D721Med (cell line): ENCODE results near the gene ZMYND11.

Experiments
- DNase-seq: peaks from one replicate; pipeline ENCODE4 v3.0.0; 2011; ENCODE audit warnings: low spot score; ENCODE audit not compliant: insufficient read length
- FAIRE-seq: peaks from 2 replicates; lab custom pipeline; 2011; peaks lifted over from hg19 to GRCh38; lab: Jason Lieb, UNC
- TF ChIP-seq, protein P1 (sequence below): IDR thresholded peaks from 2 replicates; pipeline ENCODE4 v1.5.1; 2012; ENCODE audit warnings: mild to moderate bottlenecking, control low read depth; ENCODE audit not compliant: insufficient read depth; ENCODE audit errors: missing control alignments

ZMYND11 gene

DNA sequence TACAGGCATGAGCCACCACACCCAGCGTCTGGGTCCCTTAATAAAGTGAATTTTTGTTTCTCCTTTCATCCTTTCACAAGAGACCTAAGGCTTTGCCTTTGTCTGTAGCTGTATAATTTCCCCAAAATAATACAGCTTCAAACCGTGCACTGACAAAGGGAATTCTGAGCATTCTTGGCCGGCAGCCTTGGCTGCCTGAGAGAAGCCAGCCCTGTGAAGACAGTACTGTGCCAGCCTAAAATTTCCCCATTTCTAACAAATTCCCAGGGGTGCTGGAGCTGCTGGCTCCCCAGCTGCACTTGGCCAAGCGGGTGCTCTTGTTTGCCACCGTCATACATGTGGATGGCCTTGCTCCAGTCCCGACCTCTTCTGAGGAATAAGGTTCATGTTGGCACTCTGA is 106.2 kb downstream of the ZMYND11 start:
- FAIRE-seq = no peak
- no peak for DNase-seq

DNA sequence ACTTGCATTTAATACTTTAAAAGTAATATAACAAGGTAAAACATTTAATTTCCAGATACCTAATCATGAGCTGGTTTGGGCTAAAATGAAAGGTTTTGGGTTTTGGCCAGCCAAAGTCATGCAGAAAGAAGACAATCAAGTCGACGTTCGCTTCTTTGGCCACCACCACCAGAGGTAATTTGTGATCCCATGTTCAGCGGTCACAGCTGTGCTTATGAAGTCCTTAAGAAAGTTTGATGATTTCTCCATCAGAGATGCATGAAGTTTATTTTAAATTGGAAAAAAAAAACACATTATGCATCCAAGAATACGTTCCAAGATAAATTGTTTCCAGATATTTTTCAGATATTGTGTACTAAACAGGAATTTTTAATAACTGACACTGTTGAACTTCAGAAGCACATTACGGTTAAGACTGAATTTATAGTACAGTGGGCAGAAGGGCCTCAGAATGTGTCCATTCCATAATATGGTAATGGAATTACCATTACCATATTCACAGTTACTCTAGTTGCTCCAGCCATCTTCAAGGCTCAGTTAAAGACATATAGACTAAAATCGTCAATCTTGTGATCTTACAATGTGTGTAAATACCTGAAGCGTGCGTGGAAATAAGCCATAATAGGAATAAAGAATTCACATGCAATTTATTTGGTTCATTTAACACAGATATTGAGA is 106.8 kb downstream of the ZMYND11 start:
- FAIRE-seq (no peak), DNase-seq (no peak)
- TF ChIP-seq, protein P1, sequence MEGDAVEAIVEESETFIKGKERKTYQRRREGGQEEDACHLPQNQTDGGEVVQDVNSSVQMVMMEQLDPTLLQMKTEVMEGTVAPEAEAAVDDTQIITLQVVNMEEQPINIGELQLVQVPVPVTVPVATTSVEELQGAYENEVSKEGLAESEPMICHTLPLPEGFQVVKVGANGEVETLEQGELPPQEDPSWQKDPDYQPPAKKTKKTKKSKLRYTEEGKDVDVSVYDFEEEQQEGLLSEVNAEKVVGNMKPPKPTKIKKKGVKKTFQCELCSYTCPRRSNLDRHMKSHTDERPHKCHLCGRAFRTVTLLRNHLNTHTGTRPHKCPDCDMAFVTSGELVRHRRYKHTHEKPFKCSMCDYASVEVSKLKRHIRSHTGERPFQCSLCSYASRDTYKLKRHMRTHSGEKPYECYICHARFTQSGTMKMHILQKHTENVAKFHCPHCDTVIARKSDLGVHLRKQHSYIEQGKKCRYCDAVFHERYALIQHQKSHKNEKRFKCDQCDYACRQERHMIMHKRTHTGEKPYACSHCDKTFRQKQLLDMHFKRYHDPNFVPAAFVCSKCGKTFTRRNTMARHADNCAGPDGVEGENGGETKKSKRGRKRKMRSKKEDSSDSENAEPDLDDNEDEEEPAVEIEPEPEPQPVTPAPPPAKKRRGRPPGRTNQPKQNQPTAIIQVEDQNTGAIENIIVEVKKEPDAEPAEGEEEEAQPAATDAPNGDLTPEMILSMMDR = no peak

More for the DNA sequence above, 106.2 kb downstream of the ZMYND11 start:
- TF ChIP-seq, protein P1 = no peak

DNA sequence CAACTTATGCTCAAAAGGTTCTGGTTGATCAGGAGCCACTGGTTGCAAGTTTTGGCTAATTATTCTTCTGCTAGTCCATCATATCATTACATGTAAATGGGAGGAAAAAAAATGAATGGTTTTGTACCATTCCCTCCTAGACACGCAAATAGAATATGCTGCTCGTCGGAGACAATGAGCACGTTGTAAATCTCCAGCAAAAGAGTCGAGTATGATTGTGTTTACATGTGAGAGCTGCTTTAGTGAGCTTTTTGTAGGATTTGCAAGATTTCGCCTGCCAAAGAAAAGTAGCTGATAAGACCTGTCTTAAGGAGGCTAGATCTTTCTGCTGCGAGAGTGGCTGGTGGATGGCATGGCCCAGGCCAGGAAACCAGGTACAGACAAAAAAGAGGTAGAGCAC is 109.0 kb downstream of the ZMYND11 start:
- TF ChIP-seq, protein P1 = no peak

DNA sequence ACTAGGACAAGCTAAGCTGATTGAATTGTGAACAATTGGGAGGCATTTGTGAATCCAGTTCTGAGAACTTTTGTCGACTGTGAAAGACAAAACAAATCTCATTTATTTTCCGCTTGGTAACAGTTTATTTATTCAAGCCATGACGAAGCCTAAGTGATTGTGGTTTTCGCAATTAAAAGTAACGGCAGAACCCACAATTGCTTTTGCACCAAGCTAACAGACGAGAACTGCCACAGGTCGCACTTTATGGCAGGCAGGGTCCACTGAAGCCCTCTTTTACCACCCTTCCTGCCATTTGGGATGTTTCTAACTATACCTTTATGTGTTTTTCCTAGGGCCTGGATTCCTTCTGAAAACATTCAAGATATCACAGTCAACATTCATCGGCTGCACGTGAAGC is 111.2 kb downstream of the ZMYND11 start:
- DNase-seq (no peak), FAIRE-seq (no peak)
- TF ChIP-seq, protein P1 = no peak

More for the DNA sequence above, 109.0 kb downstream of the ZMYND11 start:
- no peak for DNase-seq
- FAIRE-seq = no peak

DNA sequence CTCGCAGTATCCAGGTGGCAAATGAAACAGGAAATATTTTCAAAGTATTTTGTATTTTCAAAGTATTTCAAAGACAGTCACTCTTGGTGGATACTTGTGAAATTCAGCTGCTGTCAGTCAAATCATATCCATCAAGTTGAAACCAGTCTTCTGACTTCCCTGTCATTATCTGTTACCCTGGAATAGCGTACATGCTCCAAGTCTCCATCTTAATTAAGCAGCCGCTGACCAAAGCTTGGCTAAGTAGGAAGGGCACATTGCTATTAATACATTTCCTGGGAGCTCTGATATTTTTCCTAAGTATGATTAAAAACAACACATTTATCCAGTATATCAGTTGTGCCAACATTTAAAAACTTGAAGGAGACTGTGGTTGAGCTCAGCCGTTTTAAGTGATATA is 112.2 kb downstream of the ZMYND11 start:
- DNase-seq = no peak
- TF ChIP-seq, protein P1 = no peak
- FAIRE-seq = no peak

DNA sequence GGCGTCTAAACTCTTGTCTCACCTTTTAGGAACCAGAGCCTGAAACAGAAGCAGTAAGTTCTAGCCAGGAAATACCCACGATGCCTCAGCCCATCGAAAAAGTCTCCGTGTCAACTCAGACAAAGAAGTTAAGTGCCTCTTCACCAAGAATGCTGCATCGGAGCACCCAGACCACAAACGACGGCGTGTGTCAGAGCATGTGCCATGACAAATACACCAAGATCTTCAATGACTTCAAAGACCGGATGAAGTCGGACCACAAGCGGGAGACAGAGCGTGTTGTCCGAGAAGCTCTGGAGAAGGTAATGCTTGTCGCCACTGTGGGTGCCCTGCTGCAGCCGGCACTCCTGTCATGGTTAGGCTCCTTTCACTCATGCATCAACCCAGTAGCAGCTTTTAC is 113.1 kb downstream of the ZMYND11 start:
- no peak for FAIRE-seq
- DNase-seq = no peak
- TF ChIP-seq, protein P1 = no peak

DNA sequence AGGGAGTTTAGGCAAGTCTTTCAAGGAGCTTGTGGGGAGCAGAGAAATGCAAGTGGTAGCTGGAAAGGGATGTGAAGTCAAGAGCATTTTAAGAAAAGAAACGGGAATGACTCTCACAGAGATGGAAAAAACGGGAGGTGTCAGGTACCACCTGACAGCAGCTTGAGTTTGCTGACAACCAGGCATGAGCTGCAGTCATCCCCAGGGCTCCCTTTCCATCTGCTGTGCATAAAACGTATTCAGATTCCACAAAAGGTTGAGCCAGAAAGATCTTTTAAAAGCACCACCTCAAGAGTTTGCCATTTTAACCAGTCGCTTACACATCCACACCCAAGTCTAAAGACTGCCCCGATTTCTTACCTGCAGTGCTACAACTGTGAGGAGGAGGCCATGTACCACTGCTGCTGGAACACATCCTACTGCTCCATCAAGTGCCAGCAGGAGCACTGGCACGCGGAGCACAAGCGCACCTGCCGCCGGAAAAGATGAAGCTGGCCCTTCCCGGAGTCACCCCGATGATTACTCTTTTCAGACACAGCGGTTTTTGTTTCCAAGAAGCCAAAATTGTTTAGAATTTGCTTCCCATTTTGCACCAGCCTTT is 116.8 kb downstream of the ZMYND11 start:
- DNase-seq = no peak
- TF ChIP-seq, protein P1 = no peak

More for the DNA sequence above, 116.8 kb downstream of the ZMYND11 start:
- FAIRE-seq = no peak
